GM19023 (cell line): ENCODE measurements around the gene GDF2.

Experiments used
- ATAC-seq: cut with Tn5 transposase; IDR thresholded peaks from one replicate; pipeline ENCODE4 v1.9.1; 2021; ENCODE audit warnings: mild to moderate bottlenecking, moderate library complexity; ENCODE audit not compliant: unreplicated experiment

Gene GDF2

GRCh38 chr10:47350671-47351640, 28.7 kb downstream of the GDF2 start:
- ATAC-seq: no peak

- no peak for ATAC-seq
Observed at GRCh38 chr10:47351899-47352815, 29.9 kb downstream of the GDF2 start.

- ATAC-seq: no peak
Observed at GRCh38 chr10:47353351-47353750, 31.1 kb downstream of the GDF2 start.

DNA sequence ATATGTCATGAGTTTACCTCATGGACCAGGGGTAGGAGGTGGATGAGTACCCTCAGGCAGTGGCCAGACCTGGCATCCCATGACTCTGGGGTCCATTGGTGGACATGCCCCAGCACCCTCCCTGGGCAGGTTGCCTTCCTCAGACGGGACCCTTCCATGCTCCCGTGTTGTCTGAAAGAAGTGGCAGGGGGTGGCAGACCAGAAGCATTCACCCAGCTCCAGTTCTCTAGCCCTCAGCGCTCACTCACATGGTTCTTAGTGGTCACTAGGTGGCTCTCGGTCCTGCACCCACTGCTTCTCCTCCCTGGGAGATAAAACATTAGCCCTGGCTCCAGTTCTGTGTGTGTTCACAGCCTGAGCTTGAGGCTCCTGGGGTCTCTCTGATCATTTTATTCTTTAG, 31.9 kb downstream of the GDF2 start:
- no peak for ATAC-seq

DNA sequence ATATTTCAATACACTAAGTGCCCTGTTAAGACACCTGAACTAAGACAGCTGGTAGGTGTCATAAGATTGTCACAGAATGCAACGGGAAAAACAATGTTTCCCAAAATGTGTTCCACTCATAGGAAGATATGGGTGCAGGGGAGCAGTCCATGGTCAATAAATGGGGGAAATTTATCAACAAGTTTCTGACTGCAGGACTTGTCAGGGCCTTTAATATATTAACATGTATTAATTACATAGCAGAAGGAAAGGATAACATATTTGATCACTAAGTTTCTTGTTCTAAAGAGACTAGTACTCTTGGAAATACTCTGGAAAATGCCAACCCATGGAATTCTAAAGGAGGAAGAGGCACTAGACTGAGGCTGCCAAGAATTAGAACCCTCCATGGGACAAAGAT, 32.6 kb downstream of the GDF2 start:
- ATAC-seq: no peak

GRCh38 chr10:47356708-47357107, 34.5 kb downstream of the GDF2 start:
- no peak for ATAC-seq

- no peak for ATAC-seq
Observed at GRCh38 chr10:47357131-47357582, 34.9 kb downstream of the GDF2 start.

DNA sequence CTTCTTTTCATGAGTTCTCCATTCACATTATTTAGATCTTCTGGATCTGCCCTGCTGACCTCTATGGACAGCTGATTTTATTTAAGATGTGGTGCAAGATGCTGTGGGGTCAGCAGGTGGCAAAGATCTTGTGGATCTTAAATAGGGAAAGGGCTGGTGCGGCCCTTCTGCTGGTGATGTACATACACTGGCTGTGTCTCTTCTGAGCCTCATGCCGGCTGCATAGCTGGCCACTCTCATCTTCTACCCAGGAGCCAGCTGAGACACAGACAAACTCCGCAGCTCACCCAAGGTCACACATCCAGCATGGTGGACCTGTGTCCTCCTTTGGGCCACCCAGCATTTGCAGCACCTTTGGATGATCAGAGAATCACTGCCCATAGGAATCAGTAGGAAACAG, 35.7 kb downstream of the GDF2 start:
- ATAC-seq: no peak

- no peak for ATAC-seq
Observed at GRCh38 chr10:47358457-47358856, 36.2 kb downstream of the GDF2 start.

- no peak for ATAC-seq
Observed at GRCh38 chr10:47359101-47359500, 36.8 kb downstream of the GDF2 start.

DNA sequence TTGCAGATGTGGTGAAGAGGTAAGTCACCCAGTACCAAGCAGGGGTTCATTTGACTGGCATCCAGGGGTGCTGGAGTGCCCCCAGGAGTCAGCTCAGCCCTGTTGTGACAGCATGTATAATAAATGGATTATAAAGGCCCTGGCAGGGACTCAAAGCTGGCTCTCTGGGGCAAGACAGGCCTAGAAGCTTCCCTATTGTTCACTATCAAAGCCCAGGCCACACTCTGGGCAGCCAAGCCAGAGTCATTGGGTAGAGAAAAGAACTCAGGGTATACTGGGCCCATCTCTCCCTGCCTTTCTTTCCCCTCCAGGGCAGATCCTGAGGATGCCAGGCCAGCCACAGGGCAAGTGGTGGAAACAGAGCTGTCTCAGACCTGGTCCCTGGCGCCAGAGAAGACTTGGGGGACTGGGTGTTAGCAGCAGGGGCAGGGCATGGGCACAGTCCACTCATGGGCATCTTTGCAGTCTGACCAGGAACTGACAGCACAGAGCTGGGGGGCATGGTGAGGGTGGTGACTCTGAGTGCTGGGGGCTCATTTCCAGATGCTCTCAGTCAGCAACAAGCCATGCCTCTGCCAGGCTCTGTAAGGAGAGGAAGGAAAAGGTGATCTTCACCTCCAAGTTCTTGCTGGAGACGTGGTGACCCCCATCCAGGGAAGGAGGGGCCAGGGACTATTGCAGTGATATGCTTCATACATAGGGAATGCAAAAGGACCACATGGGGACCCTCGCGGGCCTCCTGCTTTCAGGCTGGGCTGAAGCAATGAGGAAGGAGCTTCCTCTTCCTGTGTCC, 37.6 kb downstream of the GDF2 start:
- no peak for ATAC-seq

DNA sequence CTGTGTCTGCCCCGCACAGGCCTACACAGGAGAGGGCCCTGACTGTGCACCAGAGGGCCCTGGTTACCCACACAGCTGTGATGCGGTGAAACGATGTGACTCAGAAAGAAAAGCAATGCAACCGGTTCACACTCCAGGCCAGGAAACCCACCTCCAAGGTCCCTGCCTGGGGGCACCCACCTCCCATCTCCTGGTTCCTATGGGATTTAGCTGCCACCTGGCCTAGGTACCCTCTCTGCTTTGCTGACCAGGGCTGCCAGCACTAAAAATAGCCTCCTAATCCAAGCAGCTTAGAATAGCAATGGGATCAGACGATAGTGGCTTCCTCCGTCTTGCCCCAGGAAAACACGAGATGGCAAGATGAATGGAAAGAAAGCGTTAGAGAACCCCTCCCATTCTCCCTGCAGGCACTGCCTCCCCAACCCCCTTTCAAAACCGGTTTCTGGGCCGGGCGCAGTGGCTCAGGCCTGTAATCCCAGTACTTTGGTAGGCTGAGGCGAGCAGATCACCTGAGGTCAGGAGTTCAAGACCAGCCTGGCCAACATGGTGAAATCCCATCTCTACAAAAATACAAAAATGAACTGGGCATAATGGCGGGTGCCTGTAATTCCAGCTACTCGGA, 38.3 kb downstream of the GDF2 start:
- no peak for ATAC-seq

- no peak for ATAC-seq
Observed at GRCh38 chr10:47361293-47361692, 39.0 kb downstream of the GDF2 start.

GRCh38 chr10:47362199-47362598, 39.9 kb downstream of the GDF2 start:
- ATAC-seq: no peak

GRCh38 chr10:47363781-47364180, 41.5 kb downstream of the GDF2 start:
- no peak for ATAC-seq

DNA sequence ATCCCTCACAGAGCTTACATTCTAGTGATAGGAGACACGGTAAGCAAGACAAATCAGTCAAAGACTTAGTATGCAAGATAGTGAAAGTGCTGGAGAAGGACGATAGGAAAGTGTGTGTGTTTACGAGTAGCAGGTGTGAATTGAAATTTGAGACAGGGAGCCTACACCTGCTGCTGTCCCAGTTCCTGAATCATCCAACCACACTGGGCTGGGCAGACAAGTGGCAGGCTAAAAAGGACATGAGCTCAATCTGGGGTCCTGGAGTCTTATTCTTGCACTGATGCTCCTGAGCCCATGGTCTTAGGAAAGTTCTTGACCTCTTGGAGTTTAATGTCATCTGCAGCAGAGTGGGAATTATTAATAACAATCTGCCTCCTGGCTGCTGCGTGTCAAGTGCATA, 42.1 kb downstream of the GDF2 start:
- ATAC-seq: no peak

DNA sequence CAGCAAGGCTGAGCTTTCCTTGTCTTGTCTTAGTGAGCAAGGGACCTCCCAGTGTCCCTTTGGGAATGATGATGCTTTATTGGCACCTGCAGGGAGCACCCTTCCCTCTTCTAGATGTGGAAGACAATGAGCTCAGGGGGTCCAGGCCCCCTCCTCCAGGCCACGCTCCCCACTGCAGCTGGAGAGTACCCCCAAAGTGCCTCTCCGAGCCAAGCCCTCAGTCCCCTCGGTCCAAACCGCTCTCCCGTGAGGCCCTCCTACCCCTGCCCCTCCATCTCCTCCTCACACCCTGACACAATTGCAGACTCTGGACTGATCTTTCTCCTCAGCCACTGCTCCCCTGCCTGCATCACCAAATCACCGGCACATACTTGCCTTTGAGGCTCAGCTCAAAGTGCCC, 42.7 kb downstream of the GDF2 start:
- ATAC-seq: no peak

DNA sequence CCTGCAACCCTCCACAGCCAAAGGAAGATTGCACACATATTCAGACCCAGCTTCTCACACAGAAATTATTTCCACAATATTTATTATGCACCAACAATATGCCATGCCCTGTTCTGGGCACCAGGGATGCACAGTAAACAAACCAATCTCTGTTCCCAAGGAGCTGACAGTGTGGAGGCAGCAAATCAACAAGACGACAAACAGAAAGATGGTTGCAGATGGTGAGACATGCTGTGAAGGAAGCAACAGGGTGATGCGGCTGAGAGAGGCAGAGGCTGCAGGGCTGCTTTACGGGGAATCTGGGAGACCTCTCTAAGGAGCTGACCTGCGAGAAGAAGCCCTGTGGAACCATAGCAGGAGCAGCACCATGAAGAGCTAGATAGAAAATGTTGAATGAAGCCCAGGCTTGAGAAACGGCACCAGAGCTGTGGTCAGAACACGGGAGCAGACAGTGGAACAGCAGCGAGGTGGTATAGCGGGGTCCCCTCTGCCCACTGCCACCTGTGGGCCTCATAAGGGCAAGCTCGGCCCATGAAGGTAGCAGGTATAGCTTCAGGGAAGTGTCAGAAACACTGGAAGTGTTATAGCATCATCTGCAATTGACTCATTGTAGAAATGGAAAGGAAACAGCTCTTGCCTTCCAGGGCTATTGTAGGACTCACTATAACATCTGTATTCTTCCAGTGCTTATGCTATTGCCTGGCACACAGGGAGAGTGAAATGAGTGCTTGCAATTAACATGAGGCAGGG, 43.4 kb downstream of the GDF2 start:
- no peak for ATAC-seq

GRCh38 chr10:47366181-47366631, 44.0 kb downstream of the GDF2 start:
- no peak for ATAC-seq
